A549 (cell line): Measurements from ENCODE around the gene ICE2. TPM values are rescaled to one million over a fixed set of nuclear protein-coding genes. Genes with fewer than 3 reads are reported as not detected.
A peak's percentile ranks its signal among the peaks of the same experiment; 100 is the strongest.

Experiments used
- ATAC-seq, 2 experiments: fragments of 200-7000 bp in 1 of 2; fragments of >200 bp in 1 of 2; cut with Nextera tagmentation in 1 of 2; cut with Tn5 transposase in 1 of 2; 3 replicates each; pipeline versions ENCODE4 v1.8.0 to v1.9.1; 2018 to 2020; ENCODE audit warnings: mild to moderate bottlenecking in 1 of 2, moderate library complexity in 1 of 2
- CTCF ChIA-PET: fragments of 300-600 bp; sonication (Branson Sonifier 250); formaldehyde crosslinking; extraction: SDS; loops from one replicate; lab custom pipeline; 2021; ENCODE audit warnings: antibody characterized with exemption, inconsistent platforms; lab: Yijun Ruan, JAX
- POLR2A ChIA-PET: fragments of 350-600 bp; formaldehyde crosslinking; extraction: SDS; loops from one replicate; lab custom pipeline; 2021; ENCODE audit warnings: antibody characterized with exemption, inconsistent platforms; lab: Yijun Ruan, JAX
- DNase-seq, 2 experiments: peaks; one replicate each; pipeline versions ENCODE4 v3.0.0 to v3.0.0-alpha.2; 2011 to 2016; ENCODE audit warnings: low read depth in 1 of 2, low spot score in 1 of 2
- FAIRE-seq: peaks from 2 replicates; lab custom pipeline; 2011; peaks lifted over from hg19 to GRCh38; lab: Jason Lieb, UNC
- H3K27ac ChIP-seq, 2 experiments: fragments of >200 bp; sonication (Bioruptor Twin); formaldehyde crosslinking; 3 replicates each; pipeline ENCODE4 v1.5.1; 2016 to 2017
- H3K4me1 ChIP-seq: fragments of >200 bp; sonication (Bioruptor Twin); formaldehyde crosslinking; 3 replicates; pipeline ENCODE4 v1.6.1; 2016
- H3K4me2 ChIP-seq: fragments of >200 bp; sonication (Bioruptor Twin); formaldehyde crosslinking; 3 replicates; pipeline ENCODE4 v1.6.1; 2016
- H3K4me3 ChIP-seq: fragments of >200 bp; sonication (Bioruptor Twin); formaldehyde crosslinking; 3 replicates; pipeline ENCODE4 v1.5.1; 2016
- H3K9me3 ChIP-seq: fragments of >200 bp; sonication (Bioruptor Twin); formaldehyde crosslinking; 3 replicates; pipeline ENCODE4 v1.6.1; 2016
- CBX2 ChIP-seq: fragments of 200-600 bp; sonication (generic); IDR thresholded peaks from 2 replicates; pipeline ENCODE4 v1.6.1; 2016; ENCODE audit warnings: low read depth, mild to moderate bottlenecking, borderline replicate concordance
- CBX8 ChIP-seq: fragments of 200-600 bp; sonication (generic); IDR thresholded peaks from 2 replicates; pipeline ENCODE4 v1.6.1; 2016
- EHF ChIP-seq: fragments of 250-450 bp; sonication (Bioruptor Pico); IDR thresholded peaks from 2 replicates; pipeline ENCODE4 v1.5.0; 2020; ENCODE audit warnings: mild to moderate bottlenecking
- ESRRA ChIP-seq: fragments of 150-350 bp; IDR thresholded peaks from 2 replicates; pipeline ENCODE4 v1.6.1; 2014; ENCODE audit warnings: mild to moderate bottlenecking, low read length, borderline replicate concordance
- FOSB ChIP-seq: fragments of 250-450 bp; sonication (Bioruptor Pico); IDR thresholded peaks from 2 replicates; pipeline ENCODE4 v1.5.0; 2020; ENCODE audit warnings: mild to moderate bottlenecking, moderate library complexity
- FOSL2 ChIP-seq, 2 experiments: fragments of 450-650 bp in 1 of 2; fragments of >200 bp in 1 of 2; sonication (Bioruptor Twin) in 1 of 2; formaldehyde crosslinking; IDR thresholded peaks; 2 replicates each; pipeline versions ENCODE4 v1.5.0 to v1.6.1; 2016 to 2020; ENCODE audit warnings: mild to moderate bottlenecking in 1 of 2, moderate library complexity in 1 of 2
- GATA3 ChIP-seq: IDR thresholded peaks from 2 replicates; pipeline ENCODE4 v1.6.1; 2012; ENCODE audit warnings: borderline replicate concordance
- HDAC2 ChIP-seq: fragments of 200-600 bp; sonication (generic); IDR thresholded peaks from 2 replicates; pipeline ENCODE4 v1.6.1; 2016
- HEYL ChIP-seq: fragments of 250-450 bp; sonication (Bioruptor Pico); IDR thresholded peaks from 2 replicates; pipeline ENCODE4 v1.8.0; 2021; ENCODE audit warnings: mild to moderate bottlenecking, moderate library complexity
- HOXA7 ChIP-seq: fragments of 250-450 bp; sonication (Bioruptor Pico); IDR thresholded peaks from 2 replicates; pipeline ENCODE4 v1.5.0; 2020; ENCODE audit warnings: mild to moderate bottlenecking, moderate library complexity
- HOXB5 ChIP-seq: fragments of 250-450 bp; sonication (Bioruptor Pico); IDR thresholded peaks from 2 replicates; pipeline ENCODE4 v1.5.0; 2020; ENCODE audit warnings: mild to moderate bottlenecking, moderate library complexity
- JUN ChIP-seq, 2 experiments: fragments of >200 bp; sonication (Bioruptor Twin); formaldehyde crosslinking; IDR thresholded peaks; 2 replicates in 1 of 2; 3 replicates in 1 of 2; pipeline ENCODE4 v1.6.1; 2016 to 2017
- KDM5A ChIP-seq: fragments of 200-600 bp; sonication (generic); IDR thresholded peaks from 2 replicates; pipeline ENCODE4 v1.6.1; 2016; ENCODE audit warnings: antibody characterized with exemption, mild to moderate bottlenecking
- MAZ ChIP-seq: fragments of 150-350 bp; IDR thresholded peaks from 2 replicates; pipeline ENCODE4 v1.6.1; 2014; ENCODE audit warnings: antibody characterized with exemption, low read depth, low read length, borderline replicate concordance
- MYC ChIP-seq: IDR thresholded peaks from 2 replicates; pipeline ENCODE4 v1.6.1; 2012; ENCODE audit warnings: mild to moderate bottlenecking, inconsistent platforms, low read length, improper control_type of control experiment, borderline replicate concordance
- NFE2L2 ChIP-seq: fragments of 150-350 bp; conservative IDR thresholded peaks from 2 replicates; pipeline ENCODE4 v1.6.1; 2014; ENCODE audit warnings: low read length
- NR3C1 ChIP-seq: fragments of >200 bp; sonication (Bioruptor Twin); formaldehyde crosslinking; IDR thresholded peaks from 3 replicates; pipeline ENCODE4 v1.6.1; 2017
- POLR2A ChIP-seq: IDR thresholded peaks from 2 replicates; pipeline ENCODE4 v1.6.1; 2012; ENCODE audit warnings: mild to moderate bottlenecking, low read length
- POLR2AphosphoS2 ChIP-seq: conservative IDR thresholded peaks from 2 replicates; pipeline ENCODE4 v1.6.1; 2012; ENCODE audit warnings: low read length, improper control_type of control experiment, inconsistent platforms
- RAD21 ChIP-seq, 2 experiments: fragments of >200 bp in 1 of 2; sonication (Bioruptor Twin) in 1 of 2; formaldehyde crosslinking in 1 of 2; IDR thresholded peaks in 1 of 2; conservative IDR thresholded peaks in 1 of 2; 2 replicates in 1 of 2; 3 replicates in 1 of 2; pipeline ENCODE4 v1.6.1; 2012 to 2018; ENCODE audit warnings: inconsistent platforms in 1 of 2
- RARB ChIP-seq: fragments of 250-450 bp; sonication (Bioruptor Pico); IDR thresholded peaks from 2 replicates; pipeline ENCODE4 v1.8.0; 2021; ENCODE audit warnings: mild to moderate bottlenecking, moderate library complexity
- RCOR1 ChIP-seq: fragments of 150-350 bp; IDR thresholded peaks from 2 replicates; pipeline ENCODE4 v1.6.1; 2014; ENCODE audit warnings: antibody characterized with exemption, low read length, low read depth
- SMC3 ChIP-seq: fragments of >200 bp; sonication (Bioruptor Twin); formaldehyde crosslinking; IDR thresholded peaks from 3 replicates; pipeline ENCODE4 v1.6.1; 2018; ENCODE audit warnings: inconsistent platforms
- SREBF2 ChIP-seq: fragments of 450-650 bp; IDR thresholded peaks from 2 replicates; pipeline ENCODE4 v1.6.1; 2014; ENCODE audit warnings: mild to moderate bottlenecking, moderate library complexity
- TFCP2L1 ChIP-seq: fragments of 250-450 bp; sonication (Bioruptor Pico); IDR thresholded peaks from 2 replicates; pipeline ENCODE4 v1.5.0; 2021; ENCODE audit warnings: mild to moderate bottlenecking
- TP53 ChIP-seq: fragments of 250-450 bp; sonication (Bioruptor Pico); IDR thresholded peaks from 2 replicates; pipeline ENCODE4 v1.5.0; 2021; ENCODE audit warnings: mild to moderate bottlenecking, moderate library complexity
- WGBS: methylation state at CpG from one replicate; pipeline ENCODE4 v1.1.6; 2017; ENCODE audit errors: missing lambda C conversion rate; 5-methylcytosine and 5-hydroxymethylcytosine counted together
- polyA plus RNA-seq, 4 experiments: library from polyadenylated mRNA; depleted of rRNA in 3 of 4; stranded (reverse); fragments of >200 nt; fragmentation: RNase III in 1 of 4; extraction: RNeasy Plus Mini Kit Qiagen cat#74134 plus additional on column Dnase treatment in 1 of 4; gene quantifications; 2 replicates in 3 of 4; 3 replicates in 1 of 4; pipeline ENCODE4 v1.2.3, GENCODE V29; 2011 to 2017
- TF ChIP-seq, protein P1 (sequence below): IDR thresholded peaks from 2 replicates; pipeline ENCODE4 v1.6.1; 2012
- TF ChIP-seq, protein P2 (sequence below): fragments of 250-450 bp; sonication (Bioruptor Pico); IDR thresholded peaks from 2 replicates; pipeline ENCODE4 v1.5.0; 2020; ENCODE audit warnings: low read depth, mild to moderate bottlenecking, moderate library complexity
- TF ChIP-seq, protein P3 (sequence below): IDR thresholded peaks from 2 replicates; pipeline ENCODE4 v1.6.1; 2012; ENCODE audit warnings: low read depth, borderline replicate concordance
- TF ChIP-seq, protein P4 (sequence below): fragments of 250-450 bp; sonication (Bioruptor Pico); IDR thresholded peaks from 2 replicates; pipeline ENCODE4 v1.5.0; 2021; ENCODE audit warnings: mild to moderate bottlenecking, moderate library complexity, borderline replicate concordance

Gene ICE2
- polyA plus RNA-seq, 2 of the 4 experiments (the other 2 are of a cell fraction) = 43.1 to 87.6 TPM

DNA sequence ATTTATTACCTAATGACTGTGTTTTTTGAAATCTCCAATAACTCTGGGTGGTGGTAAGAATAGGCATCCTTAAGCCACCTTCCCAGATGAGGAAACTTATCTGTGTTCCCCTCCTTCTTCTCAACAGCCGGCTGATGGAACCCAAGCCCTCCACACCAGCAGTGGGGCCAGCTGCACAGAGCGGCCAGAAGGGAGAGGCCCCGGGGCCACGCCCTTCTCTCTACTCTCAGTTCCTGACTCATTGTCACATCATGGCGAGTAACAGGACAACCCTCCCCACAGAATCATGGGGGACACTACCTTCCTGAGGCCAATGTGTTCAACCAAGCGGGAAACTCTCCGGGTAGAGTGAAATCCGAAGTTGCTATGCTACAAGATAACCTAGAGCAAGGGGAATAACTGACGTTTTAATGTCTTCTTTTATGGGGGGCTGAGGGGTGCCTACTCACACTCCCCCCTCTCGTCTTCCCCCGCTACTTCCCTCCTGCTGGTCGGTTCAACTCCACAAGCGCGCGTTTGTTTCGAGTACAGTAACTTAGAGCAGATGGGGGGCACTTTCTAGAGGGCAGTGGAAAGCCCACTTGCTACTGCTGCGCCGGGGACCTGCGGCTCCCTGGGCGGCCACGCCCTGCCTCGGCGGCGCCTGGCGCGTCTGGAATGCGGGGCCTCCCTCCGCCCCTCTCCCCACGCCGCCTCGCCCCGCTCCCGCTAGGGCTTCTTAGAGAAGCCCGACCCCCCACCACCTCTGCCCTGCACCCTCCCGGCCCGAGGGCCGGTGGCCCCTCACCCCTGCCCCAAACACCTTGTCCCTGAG is 81.8 kb downstream of the ICE2 start:
- CTCF ChIA-PET = interaction anchor here (1.2 to 6.5 kb wide), 5 partner anchors 10 to 52 kb away, joined by 3 to 58 read pairs (median 8); no protein-coding TSS in a partner anchor
- no peak for FAIRE-seq
- peak; percentile 69 to 87 for DNase-seq
- peak overlapping the region; percentile 97 to 99 for H3K27ac ChIP-seq
- H3K4me1 ChIP-seq = peaks cover 58% of the 10 kb centered on the region
- ATAC-seq = peak; percentile 46 to 62
- peak overlapping the region; percentile 88 for H3K4me3 ChIP-seq
- WGBS = 2% methylated on average over 34 of the region's 37 CpGs
- H3K9me3 ChIP-seq = no peaks in the 10 kb centered on the region
- H3K4me2 ChIP-seq = peak overlapping the region; percentile 94
- TF ChIP-seq RAD21 (conservative IDR thresholded peaks at IDR 0.05 in 1 of 2, IDR thresholded peaks at IDR 0.05 in 1 of 2) (peak in 1 of 2 experiments; percentile 5; a peak in 1 of 5 replicates), HOXA7 (CRISPR knock-in tag) (peak; percentile 92), CBX8 (no peak), POLR2AphosphoS2 (peak; percentile 84), RARB (CRISPR knock-in tag) (peak; percentile 88), GATA3 (peak; percentile 9; the same call in 1 of the 2 replicates), HOXB5 (peak; percentile 38; the same call in 1 of the 2 replicates), MYC (no peak), FOSB (CRISPR knock-in tag) (peak; percentile 96), SMC3 (no peak), POLR2A (peak; percentile 30), NR3C1 (no peak), EHF (peak; percentile 70; the same call in 1 of the 2 replicates), FOSL2 (IDR thresholded peaks at IDR 0.05) (0 out of 2 replicates have a peak, but pooled peaks have one; percentile 24), FOSL2 (CRISPR knock-in tag; IDR thresholded peaks at IDR 0.05) (peak; percentile 83), TFCP2L1 (CRISPR knock-in tag) (peak; percentile 96), MAZ (no peak), SREBF2 (no peak), TP53 (CRISPR knock-in tag) (peak; percentile 98)
- TF ChIP-seq, protein P1, sequence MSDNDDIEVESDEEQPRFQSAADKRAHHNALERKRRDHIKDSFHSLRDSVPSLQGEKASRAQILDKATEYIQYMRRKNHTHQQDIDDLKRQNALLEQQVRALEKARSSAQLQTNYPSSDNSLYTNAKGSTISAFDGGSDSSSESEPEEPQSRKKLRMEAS = peak; percentile 47
- TF ChIP-seq, protein P2, sequence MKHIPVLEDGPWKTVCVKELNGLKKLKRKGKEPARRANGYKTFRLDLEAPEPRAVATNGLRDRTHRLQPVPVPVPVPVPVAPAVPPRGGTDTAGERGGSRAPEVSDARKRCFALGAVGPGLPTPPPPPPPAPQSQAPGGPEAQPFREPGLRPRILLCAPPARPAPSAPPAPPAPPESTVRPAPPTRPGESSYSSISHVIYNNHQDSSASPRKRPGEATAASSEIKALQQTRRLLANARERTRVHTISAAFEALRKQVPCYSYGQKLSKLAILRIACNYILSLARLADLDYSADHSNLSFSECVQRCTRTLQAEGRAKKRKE (CRISPR knock-in tag) = 0 out of 2 replicates have a peak, but pooled peaks have one; percentile 36
- TF ChIP-seq, protein P3, sequence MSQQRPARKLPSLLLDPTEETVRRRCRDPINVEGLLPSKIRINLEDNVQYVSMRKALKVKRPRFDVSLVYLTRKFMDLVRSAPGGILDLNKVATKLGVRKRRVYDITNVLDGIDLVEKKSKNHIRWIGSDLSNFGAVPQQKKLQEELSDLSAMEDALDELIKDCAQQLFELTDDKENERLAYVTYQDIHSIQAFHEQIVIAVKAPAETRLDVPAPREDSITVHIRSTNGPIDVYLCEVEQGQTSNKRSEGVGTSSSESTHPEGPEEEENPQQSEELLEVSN = no peak; the same call in 1 of the 2 replicates
- TF ChIP-seq, protein P4, sequence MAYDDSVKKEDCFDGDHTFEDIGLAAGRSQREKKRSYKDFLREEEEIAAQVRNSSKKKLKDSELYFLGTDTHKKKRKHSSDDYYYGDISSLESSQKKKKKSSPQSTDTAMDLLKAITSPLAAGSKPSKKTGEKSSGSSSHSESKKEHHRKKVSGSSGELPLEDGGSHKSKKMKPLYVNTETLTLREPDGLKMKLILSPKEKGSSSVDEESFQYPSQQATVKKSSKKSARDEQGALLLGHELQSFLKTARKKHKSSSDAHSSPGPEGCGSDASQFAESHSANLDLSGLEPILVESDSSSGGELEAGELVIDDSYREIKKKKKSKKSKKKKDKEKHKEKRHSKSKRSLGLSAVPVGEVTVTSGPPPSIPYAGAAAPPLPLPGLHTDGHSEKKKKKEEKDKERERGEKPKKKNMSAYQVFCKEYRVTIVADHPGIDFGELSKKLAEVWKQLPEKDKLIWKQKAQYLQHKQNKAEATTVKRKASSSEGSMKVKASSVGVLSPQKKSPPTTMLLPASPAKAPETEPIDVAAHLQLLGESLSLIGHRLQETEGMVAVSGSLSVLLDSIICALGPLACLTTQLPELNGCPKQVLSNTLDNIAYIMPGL = peak; percentile 48
- TF ChIP-seq, all 56 proteins: peak for 15
- POLR2A ChIA-PET = interaction anchor here (0.6 to 10.2 kb wide), 12 partner anchors 10 to 1464 kb away, joined by 3 to 152 read pairs (median 10); no protein-coding TSS in a partner anchor

DNA sequence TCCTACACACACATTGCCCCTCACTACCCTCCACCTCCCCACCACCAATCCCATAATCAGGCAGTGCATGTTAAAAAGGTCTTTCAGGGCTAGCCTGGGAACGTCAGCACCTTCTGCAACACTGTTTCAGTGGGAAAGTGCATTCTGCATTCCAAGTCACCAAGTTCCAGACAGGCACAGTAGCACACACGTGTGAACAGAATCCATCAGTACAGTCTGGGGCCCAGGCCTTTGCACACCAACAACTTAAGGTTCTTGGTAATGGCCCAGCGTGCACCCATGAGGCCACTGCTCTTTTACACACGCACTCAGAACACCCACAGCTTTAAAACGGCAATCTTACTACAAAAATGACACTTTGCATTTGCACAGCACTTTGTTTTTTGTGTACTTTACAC is 82.4 kb downstream of the ICE2 start:
- H3K4me1 ChIP-seq = peaks cover 58% of the 10 kb centered on the region
- H3K4me3 ChIP-seq = peak overlapping the region; percentile 88
- H3K27ac ChIP-seq = peak overlapping the region; percentile 97 to 99
- peak in 1 of 2 experiments; percentile 1; a peak in 3 of 6 replicates for ATAC-seq
- POLR2A ChIA-PET = interaction anchor here (1.2 to 10.2 kb wide), 8 partner anchors 11 to 46 kb away, joined by 3 to 152 read pairs (median 15); no protein-coding TSS in a partner anchor
- CTCF ChIA-PET = interaction anchor here (0.7 to 6.5 kb wide), 7 partner anchors 13 to 52 kb away, joined by 3 to 58 read pairs (median 3); no protein-coding TSS in a partner anchor
- DNase-seq = peak in 1 of 2 experiments; percentile 80
- peak overlapping the region; percentile 94 for H3K4me2 ChIP-seq
- WGBS = under 1% methylated on average over 5 of the region's 5 CpGs
- FAIRE-seq = no peak
- H3K9me3 ChIP-seq = no peaks in the 10 kb centered on the region
- TF ChIP-seq, protein P1 = peak; percentile 79
- TF ChIP-seq HEYL (CRISPR knock-in tag) (no peak), KDM5A (no peak), CBX2 (no peak), HOXB5 (peak; percentile 2; the same call in 1 of the 2 replicates), RARB (CRISPR knock-in tag) (peak; percentile 72), FOSB (CRISPR knock-in tag) (peak; percentile 41; the same call in 1 of the 2 replicates), JUN (IDR thresholded peaks at IDR 0.05) (peak in 1 of 2 experiments; percentile 37; a peak in 1 of 5 replicates), RAD21 (conservative IDR thresholded peaks at IDR 0.05 in 1 of 2, IDR thresholded peaks at IDR 0.05 in 1 of 2) (no peak), MAZ (no peak), CBX8 (no peak), ESRRA (no peak), TFCP2L1 (CRISPR knock-in tag) (peak; percentile 43; the same call in 1 of the 2 replicates), RCOR1 (no peak), NR3C1 (no peak), HDAC2 (no peak), NFE2L2 (no peak)
- TF ChIP-seq, protein P4 = 0 out of 2 replicates have a peak, but pooled peaks have one; percentile 6
